Suprapubic skin (tissue), 4 donors: ENCODE data around the gene VTN.

Source experiments
- EP300 ChIP-seq: sonication (generic); formaldehyde crosslinking; IDR thresholded peaks from one replicate; pipeline ENCODE4 v1.6.1; 2017; ENCODE audit warnings: antibody characterized with exemption
- POLR2A ChIP-seq, 2 donors: fragments of 450-650 bp; IDR thresholded peaks; one replicate each; pipeline ENCODE4 v1.6.1; 2017; ENCODE audit warnings: antibody characterized with exemption in 2 of 2, mild to moderate bottlenecking in 2 of 2, moderate library complexity in 2 of 2
- POLR2AphosphoS5 ChIP-seq, 3 donors: sonication (generic); formaldehyde crosslinking; IDR thresholded peaks; one replicate each; pipeline ENCODE4 v1.6.1; 2017; ENCODE audit warnings: antibody characterized with exemption in 3 of 3
- TF ChIP-seq, protein P1 (sequence below), 2 donors: fragments of 200-600 bp in 1 of 2; fragments of 450-650 bp in 1 of 2; sonication (generic) in 1 of 2; IDR thresholded peaks; one replicate each; pipeline ENCODE4 v1.5.1; 2016 to 2019; ENCODE audit warnings: antibody characterized with exemption in 2 of 2, mild to moderate bottlenecking in 1 of 2, moderate library complexity in 1 of 2

DNA sequence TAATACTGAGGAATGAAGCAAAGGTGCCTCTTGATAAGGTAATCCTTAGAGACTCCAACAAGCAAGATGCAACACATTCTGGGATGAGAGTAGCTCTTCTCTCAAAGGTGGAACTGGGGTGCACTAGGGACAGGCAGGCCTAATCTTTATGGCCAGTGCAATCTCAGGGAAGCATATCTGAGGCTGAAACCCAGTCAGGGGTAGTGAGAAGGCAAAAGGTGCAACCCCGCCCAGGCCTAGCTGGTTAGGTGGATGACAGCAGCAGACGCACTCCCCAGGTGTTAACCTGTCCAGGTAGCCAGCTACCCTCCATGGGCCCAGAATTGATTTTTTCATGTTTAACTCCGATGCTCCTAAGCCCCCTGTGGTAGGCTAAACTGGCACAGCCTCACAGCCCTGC is 45.8 kb upstream of the VTN start:
- TF ChIP-seq, protein P1, sequence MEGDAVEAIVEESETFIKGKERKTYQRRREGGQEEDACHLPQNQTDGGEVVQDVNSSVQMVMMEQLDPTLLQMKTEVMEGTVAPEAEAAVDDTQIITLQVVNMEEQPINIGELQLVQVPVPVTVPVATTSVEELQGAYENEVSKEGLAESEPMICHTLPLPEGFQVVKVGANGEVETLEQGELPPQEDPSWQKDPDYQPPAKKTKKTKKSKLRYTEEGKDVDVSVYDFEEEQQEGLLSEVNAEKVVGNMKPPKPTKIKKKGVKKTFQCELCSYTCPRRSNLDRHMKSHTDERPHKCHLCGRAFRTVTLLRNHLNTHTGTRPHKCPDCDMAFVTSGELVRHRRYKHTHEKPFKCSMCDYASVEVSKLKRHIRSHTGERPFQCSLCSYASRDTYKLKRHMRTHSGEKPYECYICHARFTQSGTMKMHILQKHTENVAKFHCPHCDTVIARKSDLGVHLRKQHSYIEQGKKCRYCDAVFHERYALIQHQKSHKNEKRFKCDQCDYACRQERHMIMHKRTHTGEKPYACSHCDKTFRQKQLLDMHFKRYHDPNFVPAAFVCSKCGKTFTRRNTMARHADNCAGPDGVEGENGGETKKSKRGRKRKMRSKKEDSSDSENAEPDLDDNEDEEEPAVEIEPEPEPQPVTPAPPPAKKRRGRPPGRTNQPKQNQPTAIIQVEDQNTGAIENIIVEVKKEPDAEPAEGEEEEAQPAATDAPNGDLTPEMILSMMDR (IDR thresholded peaks at IDR 0.05): no peak
- TF ChIP-seq POLR2A (IDR thresholded peaks at IDR 0.05) (no peak), EP300 (no peak), POLR2AphosphoS5 (IDR thresholded peaks at IDR 0.05) (no peak)
